CD4-positive, alpha-beta T cell treated with Interleukin-4 for 4 hours (primary cell): ENCODE data around the gene PARL.

Source experiments
- DNase-seq: peaks from one replicate; pipeline ENCODE4 v3.0.0-alpha.2; 2020

The PARL gene

GRCh38 chr3:183884427-183885296 lies at the start of gene PARL:
Gene PARL, minus strand, starts transcription at chr3:183884880. Its CDS starts 34 bp downstream, at chr3:183884846.
- peak; percentile 92 for DNase-seq

- DNase-seq = no peak
Observed at GRCh38 chr3:183933160-183933559, 48.5 kb upstream of the PARL start.

GRCh38 chr3:183931881-183932280 lies 47.2 kb upstream of the PARL start:
- no peak for DNase-seq

GRCh38 chr3:183930086-183930485 lies 45.4 kb upstream of the PARL start:
- DNase-seq = no peak

GRCh38 chr3:183927059-183927458 lies 42.4 kb upstream of the PARL start:
- no peak for DNase-seq

GRCh38 chr3:183924956-183925355 lies 40.3 kb upstream of the PARL start:
- no peak for DNase-seq

GRCh38 chr3:183924543-183924942 lies 39.9 kb upstream of the PARL start:
- no peak for DNase-seq

GRCh38 chr3:183922421-183922820 lies 37.7 kb upstream of the PARL start:
- no peak for DNase-seq

- DNase-seq = no peak
Observed at GRCh38 chr3:183921096-183921495, 36.4 kb upstream of the PARL start.

GRCh38 chr3:183920416-183920815 lies 35.7 kb upstream of the PARL start:
- DNase-seq = no peak

GRCh38 chr3:183918178-183918577 lies 33.5 kb upstream of the PARL start:
- no peak for DNase-seq

GRCh38 chr3:183917776-183918175 lies 33.1 kb upstream of the PARL start:
- no peak for DNase-seq

GRCh38 chr3:183914856-183915255 lies 30.2 kb upstream of the PARL start:
- no peak for DNase-seq

- no peak for DNase-seq
Observed at GRCh38 chr3:183913580-183913920, 28.9 kb upstream of the PARL start.

GRCh38 chr3:183912895-183913579 lies 28.4 kb upstream of the PARL start:
- no peak for DNase-seq

- DNase-seq = no peak
Observed at GRCh38 chr3:183911763-183912506, 27.3 kb upstream of the PARL start.

GRCh38 chr3:183911087-183911486 lies 26.4 kb upstream of the PARL start:
- DNase-seq = no peak

- no peak for DNase-seq
Observed at GRCh38 chr3:183909030-183909600, 24.4 kb upstream of the PARL start.

GRCh38 chr3:183907911-183908331 lies 23.2 kb upstream of the PARL start:
- DNase-seq = no peak

- DNase-seq = no peak
Observed at GRCh38 chr3:183907176-183907575, 22.5 kb upstream of the PARL start.

GRCh38 chr3:183906234-183906921 lies 21.7 kb upstream of the PARL start:
- DNase-seq = no peak
